Panc1 (cell line): ENCODE results near the gene CD58.

ENCODE experiments used
- POLR2AphosphoS5 ChIP-seq: IDR thresholded peaks from 2 replicates; pipeline ENCODE4 v1.6.1; 2012; ENCODE audit warnings: mild to moderate bottlenecking, low read depth, low read length, moderate library complexity
- SIN3A ChIP-seq: IDR thresholded peaks from 2 replicates; pipeline ENCODE4 v1.6.1; 2012; ENCODE audit warnings: low read depth, mild to moderate bottlenecking, low read length, moderate library complexity, borderline replicate concordance; ENCODE audit not compliant: insufficient read depth
- TCF7L2 ChIP-seq: IDR thresholded peaks from 2 replicates; pipeline ENCODE4 v1.6.1; 2011; ENCODE audit warnings: mild to moderate bottlenecking, low read depth, low read length, inconsistent platforms
- TF ChIP-seq, protein P1 (sequence below): fragments of 450-650 bp; IDR thresholded peaks from 2 replicates; pipeline ENCODE4 v1.5.1; 2017; ENCODE audit warnings: mild to moderate bottlenecking

DNA sequence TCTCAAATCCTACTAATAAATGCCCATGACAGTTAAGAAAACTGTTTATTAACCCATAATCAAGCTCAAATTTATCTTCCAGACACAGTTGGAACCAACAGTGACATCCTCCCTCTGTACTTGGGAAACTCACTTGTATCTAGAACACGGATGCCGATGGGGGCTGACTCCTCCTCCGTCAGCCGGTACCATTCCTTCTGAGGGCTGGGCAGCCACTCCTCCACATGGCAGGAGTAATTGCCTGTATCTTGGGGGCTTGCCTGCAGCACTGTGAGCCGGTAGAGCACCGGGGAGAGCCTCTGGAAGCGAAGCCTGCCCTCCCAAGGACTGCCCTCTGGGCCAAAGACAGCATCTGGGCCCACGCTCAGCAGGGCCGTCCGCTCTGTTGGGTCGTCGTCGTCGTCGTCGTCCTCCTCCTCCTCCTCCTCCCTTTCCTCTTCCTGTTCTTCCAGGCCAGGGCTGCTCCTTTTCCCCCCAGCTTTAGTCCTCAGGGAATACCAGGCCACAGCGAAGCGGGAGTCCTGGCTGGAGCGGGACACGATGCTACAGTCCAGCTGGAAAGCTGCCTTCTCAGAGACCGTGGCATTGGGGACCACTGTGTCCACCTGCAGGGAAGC, 8.5 kb upstream of the CD58 start:
- TF ChIP-seq, protein P1, sequence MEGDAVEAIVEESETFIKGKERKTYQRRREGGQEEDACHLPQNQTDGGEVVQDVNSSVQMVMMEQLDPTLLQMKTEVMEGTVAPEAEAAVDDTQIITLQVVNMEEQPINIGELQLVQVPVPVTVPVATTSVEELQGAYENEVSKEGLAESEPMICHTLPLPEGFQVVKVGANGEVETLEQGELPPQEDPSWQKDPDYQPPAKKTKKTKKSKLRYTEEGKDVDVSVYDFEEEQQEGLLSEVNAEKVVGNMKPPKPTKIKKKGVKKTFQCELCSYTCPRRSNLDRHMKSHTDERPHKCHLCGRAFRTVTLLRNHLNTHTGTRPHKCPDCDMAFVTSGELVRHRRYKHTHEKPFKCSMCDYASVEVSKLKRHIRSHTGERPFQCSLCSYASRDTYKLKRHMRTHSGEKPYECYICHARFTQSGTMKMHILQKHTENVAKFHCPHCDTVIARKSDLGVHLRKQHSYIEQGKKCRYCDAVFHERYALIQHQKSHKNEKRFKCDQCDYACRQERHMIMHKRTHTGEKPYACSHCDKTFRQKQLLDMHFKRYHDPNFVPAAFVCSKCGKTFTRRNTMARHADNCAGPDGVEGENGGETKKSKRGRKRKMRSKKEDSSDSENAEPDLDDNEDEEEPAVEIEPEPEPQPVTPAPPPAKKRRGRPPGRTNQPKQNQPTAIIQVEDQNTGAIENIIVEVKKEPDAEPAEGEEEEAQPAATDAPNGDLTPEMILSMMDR: no peak
- no peak for TF ChIP-seq SIN3A
- no peak for TF ChIP-seq TCF7L2
- no peak for TF ChIP-seq POLR2AphosphoS5
